ENCODE results near the gene PRSS57. TPM values are rescaled to one million over a fixed set of nuclear protein-coding genes. Genes with fewer than 3 reads are reported as not detected.

The PRSS57 gene
- total and polyA plus RNA-seq, 2 of the 8 experiments (the other 6 are each of a cell fraction or from before 2014, with no cell fraction given): not detected

GRCh38 chr19:652467-653389 lies 42.5 kb downstream of the PRSS57 start:
- no peak overlapping the region for H3K4me3 ChIP-seq (ENCODE audit: extremely low read depth in 1 of 4, insufficient read depth in 2 of 4, low read depth in 3 of 4, low read length in 4 of 4)
- CTCF ChIA-PET (ENCODE audit: partially characterized antibody): no interaction called here
- POLR2A ChIA-PET (ENCODE audit: partially characterized antibody): interaction anchor here (1.3 kb wide), 1 partner anchor 28 kb away, joined by 3 read pairs; no protein-coding TSS in a partner anchor
- H3K56ac ChIP-seq (replicated peaks; ENCODE audit: insufficient read length, low read depth, low read length): no peak overlapping the region
- H3K4me1 ChIP-seq (replicated peaks in 1 of 4; ENCODE audit: control insufficient read depth in 3 of 4, insufficient read depth in 4 of 4, low read length in 3 of 4): no peaks in the 10 kb centered on the region
- peak overlapping the region; percentile 71; the same call in 1 of the 2 replicates for H4K8ac ChIP-seq (ENCODE audit: extremely low read depth, insufficient read depth, low read length)
- no peak overlapping the region for H2BK5ac ChIP-seq (ENCODE audit: low read depth, low read length)
- no peak overlapping the region for H3K4me2 ChIP-seq (ENCODE audit: insufficient read depth in 1 of 2, low read depth in 2 of 2, low read length in 2 of 2)
- no peaks in the 10 kb centered on the region for H3K9me3 ChIP-seq (ENCODE audit: insufficient read depth in 2 of 2, low read depth in 1 of 2, low read length in 1 of 2)
- no peak overlapping the region for H2BK15ac ChIP-seq (ENCODE audit: low read length)
- peaks cover 2 to 49% (median 11%) of the 10 kb centered on the region in 4 experiments; a peak in 6 of 8 replicates for H3K36me3 ChIP-seq (ENCODE audit: control insufficient read depth in 2 of 4, insufficient read depth in 4 of 4, low read length in 3 of 4)
- H3K27ac ChIP-seq (ENCODE audit: low read depth, low read length): no peak overlapping the region
- H4K91ac ChIP-seq (replicated peaks; ENCODE audit: insufficient read length, low read length): no peak overlapping the region
- no peak overlapping the region for H4K5ac ChIP-seq (ENCODE audit: insufficient read length, low read depth, low read length)
- H3K9ac ChIP-seq (replicated peaks in 1 of 4; ENCODE audit: extremely low read depth in 1 of 4, low read depth in 3 of 4, low read length in 3 of 4): no peak overlapping the region
- H3K79me1 ChIP-seq (ENCODE audit: low read depth, low read length): peaks cover 18% of the 10 kb centered on the region
- no peak overlapping the region for H2AFZ ChIP-seq (ENCODE audit: low read length)
- H4K20me1 ChIP-seq (replicated peaks in 1 of 2; ENCODE audit: control insufficient read depth in 1 of 2, insufficient read depth in 2 of 2, low read length in 2 of 2): peaks cover 35 to 40% of the 10 kb centered on the region in 2 experiments
- H3K14ac ChIP-seq (ENCODE audit: insufficient read length): no peak overlapping the region
- no peak overlapping the region for H2BK120ac ChIP-seq (replicated peaks; ENCODE audit: low read depth, low read length)
- no peaks in the 10 kb centered on the region for H3K27me3 ChIP-seq (replicated peaks in 1 of 4; ENCODE audit: control insufficient read depth in 3 of 4, extremely low read depth in 1 of 4, insufficient read depth in 3 of 4, low read length in 3 of 4)
- H3K79me2 ChIP-seq (ENCODE audit: control insufficient read depth in 1 of 2, insufficient read depth in 2 of 2, low read length in 2 of 2): peaks cover 14 to 55% of the 10 kb centered on the region in 2 experiments
- H3K23ac ChIP-seq (ENCODE audit: insufficient read length): no peak overlapping the region
- H3K23me2 ChIP-seq (ENCODE audit: low read depth, low read length): no peaks in the 10 kb centered on the region
- FAIRE-seq (no peak), DNase-seq (ENCODE audit: low read depth in 1 of 2, low spot score in 2 of 2) (no peak)
- H3K18ac ChIP-seq (ENCODE audit: extremely low read depth, low read length): no peak overlapping the region
- H2BK20ac ChIP-seq (ENCODE audit: low read length): no peak overlapping the region
- WGBS, 2 experiments (ENCODE audit: extremely low coverage in 1 of 2, insufficient coverage in 1 of 2, insufficient read length in 1 of 2, insufficient replicate concordance in 2 of 2, low coverage in 1 of 2, low lambda C conversion rate in 2 of 2, missing lambda C conversion rate in 1 of 2): 88% methylated on average over 40 of the region's 54 CpGs; no CpG with 5 or more reads in 1 of the 2 experiments
- no peak overlapping the region for H2BK12ac ChIP-seq (ENCODE audit: low read depth, low read length)
- H3K4ac ChIP-seq (replicated peaks; ENCODE audit: insufficient read length, low read depth, low read length): no peak overlapping the region
- no peak overlapping the region for H2AK5ac ChIP-seq (ENCODE audit: low read depth, low read length)
- no peak for TF ChIP-seq SP2 (IDR thresholded peaks at IDR 0.05; ENCODE audit: low read length)
- TF ChIP-seq KDM4A (IDR thresholded peaks at IDR 0.05; ENCODE audit: low read depth, low read length, severe bottlenecking): no peak
- no peak for TF ChIP-seq TAF1 (IDR thresholded peaks at IDR 0.05; ENCODE audit: low read depth, low read length)
- no peak for TF ChIP-seq KDM5A (IDR thresholded peaks at IDR 0.05; ENCODE audit: low read length)
- no peak for TF ChIP-seq JUND (IDR thresholded peaks at IDR 0.05; ENCODE audit: low read length)
- TF ChIP-seq SP4 (IDR thresholded peaks at IDR 0.05; ENCODE audit: low read length): no peak
- TF ChIP-seq TCF12 (IDR thresholded peaks at IDR 0.05; ENCODE audit: low read depth, low read length): no peak
- no peak for TF ChIP-seq NANOG (IDR thresholded peaks at IDR 0.05; ENCODE audit: insufficient read depth, low read depth, low read length, poor library complexity, severe bottlenecking)
- no peak for TF ChIP-seq RNF2 (IDR thresholded peaks at IDR 0.05; ENCODE audit: borderline replicate concordance, low read depth, low read length, missing control alignments, poor library complexity, severe bottlenecking)
- TF ChIP-seq, protein P1, sequence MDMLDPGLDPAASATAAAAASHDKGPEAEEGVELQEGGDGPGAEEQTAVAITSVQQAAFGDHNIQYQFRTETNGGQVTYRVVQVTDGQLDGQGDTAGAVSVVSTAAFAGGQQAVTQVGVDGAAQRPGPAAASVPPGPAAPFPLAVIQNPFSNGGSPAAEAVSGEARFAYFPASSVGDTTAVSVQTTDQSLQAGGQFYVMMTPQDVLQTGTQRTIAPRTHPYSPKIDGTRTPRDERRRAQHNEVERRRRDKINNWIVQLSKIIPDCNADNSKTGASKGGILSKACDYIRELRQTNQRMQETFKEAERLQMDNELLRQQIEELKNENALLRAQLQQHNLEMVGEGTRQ (IDR thresholded peaks at IDR 0.05; ENCODE audit: low read length): no peak
- no peak for TF ChIP-seq POU5F1 (IDR thresholded peaks at IDR 0.05; ENCODE audit: low read depth, low read length)

All from H1 (cell line).